ENCODE measurements around the gene UBE2H. TPM values are rescaled to one million over a fixed set of nuclear protein-coding genes. Genes with fewer than 3 reads are reported as not detected.
A peak's percentile ranks its signal among the peaks of the same experiment; 100 is the strongest.

Gene UBE2H
- total RNA-seq, 1 experiment from 2014 or later, result 75.1 TPM

DNA sequence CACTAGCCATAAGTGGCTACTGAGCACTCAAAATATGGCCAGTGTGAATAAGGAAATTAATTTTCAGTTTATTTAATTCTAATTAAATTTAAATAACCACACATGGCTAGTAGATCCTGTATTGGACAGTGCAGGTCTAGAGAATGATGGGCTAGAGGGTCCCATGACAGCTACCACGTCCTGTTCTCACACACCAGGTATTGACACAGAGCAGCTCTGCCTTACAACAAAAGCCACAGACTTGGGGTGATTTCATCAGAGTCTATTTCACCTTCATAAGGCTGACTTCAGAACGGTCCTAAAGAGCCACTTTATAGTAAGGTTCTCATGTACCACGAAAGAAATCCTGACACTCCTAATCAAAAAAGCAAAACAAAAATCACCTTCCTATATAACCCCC, 111.3 kb downstream of the UBE2H start:
- Histone ChIP-seq H2BK20ac (ENCODE audit: low read depth, low read length, poor library complexity, severe bottlenecking) (no peak overlapping the region), H4K20me1 (ENCODE audit: control insufficient read depth, insufficient read depth, insufficient read length) (no peaks in the 10 kb centered on the region), H3K23ac (ENCODE audit: insufficient read length, low read depth, low read length) (no peak overlapping the region), H3K79me1 (ENCODE audit: insufficient read depth, low read depth, low read length, poor library complexity, severe bottlenecking) (no peaks in the 10 kb centered on the region), H3K56ac (ENCODE audit: insufficient read length, low read depth, low read length) (no peak overlapping the region), H3K4me1 (ENCODE audit: insufficient read depth, low read length) (peaks cover 20% of the 10 kb centered on the region), H2BK12ac (ENCODE audit: insufficient read length, low read depth, low read length) (no peak overlapping the region), H3K4ac (ENCODE audit: low read depth, low read length) (no peak overlapping the region), H4K5ac (ENCODE audit: insufficient read length, low read depth, low read length) (no peak overlapping the region), H2BK15ac (ENCODE audit: low read depth, low read length) (no peak overlapping the region), H3K9me3 (ENCODE audit: control insufficient read depth, low read depth, low read length) (no peaks in the 10 kb centered on the region), H3K14ac (ENCODE audit: insufficient read depth, low read length) (no peak overlapping the region), H4K91ac (ENCODE audit: insufficient read length, low read depth, low read length) (no peak overlapping the region), H3K9ac (ENCODE audit: extremely low read depth, insufficient read length, low read length) (no peak overlapping the region), H3K79me2 (ENCODE audit: insufficient read depth, low read length) (0 out of 2 replicates have a peak, but pooled peaks cover 2% of the 10 kb centered on the region), H2AFZ (ENCODE audit: low read length) (no peak overlapping the region), H3K23me2 (ENCODE audit: insufficient read length, low read depth, low read length, poor library complexity, severe bottlenecking) (no peaks in the 10 kb centered on the region), H4K8ac (replicated peaks; ENCODE audit: insufficient read length, low read depth, low read length) (no peak overlapping the region), H3K27ac (ENCODE audit: insufficient read length, low read depth, low read length) (no peak overlapping the region), H3K27me3 (ENCODE audit: insufficient read depth, low read length) (no peaks in the 10 kb centered on the region), H2BK5ac (ENCODE audit: insufficient read length, low read length) (no peak overlapping the region), H3K4me2 (ENCODE audit: insufficient read depth, insufficient read length, low read length) (no peak overlapping the region), H2AK5ac (ENCODE audit: insufficient read length, low read length) (no peak overlapping the region), H2BK120ac (ENCODE audit: low read depth, low read length, poor library complexity, severe bottlenecking) (no peak overlapping the region), H3T11ph (ENCODE audit: low read length) (no peak overlapping the region), H3K18ac (ENCODE audit: insufficient read length, low read depth, low read length) (no peak overlapping the region)
- no CpG with 5 or more reads among the region's 3 CpGs for WGBS (ENCODE audit: extremely low coverage, insufficient read length, low lambda C conversion rate)
- Mint-ChIP-seq H3K36me3 (ENCODE audit: insufficient read depth in 1 of 3, low read depth in 3 of 3) (peaks cover 0 to 7% (median 5%) of the 10 kb centered on the region in 3 experiments; a peak in 4 of 7 replicates), H3K4me3 (no peak overlapping the region; a peak in 2 of 5 replicates), H3K4me1 (peaks cover 71% of the 10 kb centered on the region in 2 experiments), H3K9me3 (no peaks in the 10 kb centered on the region), H3K27me3 (ENCODE audit: low read depth) (no peaks in the 10 kb centered on the region), H3K27ac (peak overlapping the region in 2 of 3 experiments; percentile 22 to 89; a peak in 3 of 7 replicates)
- no peak for DNase-seq
- TF ChIP-seq, protein P1, sequence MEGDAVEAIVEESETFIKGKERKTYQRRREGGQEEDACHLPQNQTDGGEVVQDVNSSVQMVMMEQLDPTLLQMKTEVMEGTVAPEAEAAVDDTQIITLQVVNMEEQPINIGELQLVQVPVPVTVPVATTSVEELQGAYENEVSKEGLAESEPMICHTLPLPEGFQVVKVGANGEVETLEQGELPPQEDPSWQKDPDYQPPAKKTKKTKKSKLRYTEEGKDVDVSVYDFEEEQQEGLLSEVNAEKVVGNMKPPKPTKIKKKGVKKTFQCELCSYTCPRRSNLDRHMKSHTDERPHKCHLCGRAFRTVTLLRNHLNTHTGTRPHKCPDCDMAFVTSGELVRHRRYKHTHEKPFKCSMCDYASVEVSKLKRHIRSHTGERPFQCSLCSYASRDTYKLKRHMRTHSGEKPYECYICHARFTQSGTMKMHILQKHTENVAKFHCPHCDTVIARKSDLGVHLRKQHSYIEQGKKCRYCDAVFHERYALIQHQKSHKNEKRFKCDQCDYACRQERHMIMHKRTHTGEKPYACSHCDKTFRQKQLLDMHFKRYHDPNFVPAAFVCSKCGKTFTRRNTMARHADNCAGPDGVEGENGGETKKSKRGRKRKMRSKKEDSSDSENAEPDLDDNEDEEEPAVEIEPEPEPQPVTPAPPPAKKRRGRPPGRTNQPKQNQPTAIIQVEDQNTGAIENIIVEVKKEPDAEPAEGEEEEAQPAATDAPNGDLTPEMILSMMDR (conservative IDR thresholded peaks at IDR 0.05), result no peak
